Epithelial cell of esophagus (primary cell): ENCODE data around the gene CCNI.
A peak's percentile ranks its signal among the peaks of the same experiment; 100 is the strongest.
"Not testable (repeated sequence)": the region's sequence is repeated elsewhere in the genome, so short reads cannot be mapped to it uniquely, and the experiment has no call there.

ENCODE experiments used
- DNase-seq: peaks from one replicate; pipeline ENCODE4 v3.0.0; 2010; ENCODE audit warnings: low read depth
- H3K4me3 ChIP-seq: 2 replicates; pipeline ENCODE4 v1.5.1; 2011; ENCODE audit warnings: mild to moderate bottlenecking, low read length, control low read depth
- CTCF ChIP-seq: IDR thresholded peaks from 2 replicates; pipeline ENCODE4 v1.5.1; 2011; ENCODE audit warnings: low read depth, mild to moderate bottlenecking, low read length, control low read depth, inconsistent platforms; ENCODE audit not compliant: insufficient read depth; ENCODE audit errors: missing control alignments

The CCNI gene

GRCh38 chr4:77095101-77095821 lies 19.5 kb upstream of the CCNI start:
- peak; percentile 95 for TF ChIP-seq CTCF
- DNase-seq = peak; percentile 77

GRCh38 chr4:77094496-77094895 lies 18.7 kb upstream of the CCNI start:
- TF ChIP-seq CTCF = no peak
- no peak for DNase-seq
- no peak overlapping the region for H3K4me3 ChIP-seq

More at GRCh38 chr4:77095101-77095821, 19.5 kb upstream of the CCNI start:
- no peak overlapping the region for H3K4me3 ChIP-seq

- H3K4me3 ChIP-seq = no peak overlapping the region
- TF ChIP-seq CTCF = no peak
- DNase-seq = peak; percentile 67
Observed at GRCh38 chr4:77093401-77093800, 17.6 kb upstream of the CCNI start.

- TF ChIP-seq CTCF = no peak
- peak; percentile 70 for DNase-seq
- H3K4me3 ChIP-seq = no peak overlapping the region
Observed at GRCh38 chr4:77092975-77093374, 17.2 kb upstream of the CCNI start.

- no peak for TF ChIP-seq CTCF
- no peak overlapping the region for H3K4me3 ChIP-seq
- no peak for DNase-seq
Observed at GRCh38 chr4:77089866-77090265, 14.1 kb upstream of the CCNI start.

GRCh38 chr4:77087027-77087426 lies 11.2 kb upstream of the CCNI start:
- DNase-seq, H3K4me3 ChIP-seq: not testable (repeated sequence)

GRCh38 chr4:77084019-77084639 lies 8.3 kb upstream of the CCNI start:
- DNase-seq = peak; percentile 25
- H3K4me3 ChIP-seq = no peak overlapping the region
- no peak for TF ChIP-seq CTCF
